SK-N-SH (cell line): Measurements from ENCODE around the gene MED22. TPM values are rescaled to one million over a fixed set of nuclear protein-coding genes. Genes with fewer than 3 reads are reported as not detected.

Experiments used
- CTCF ChIA-PET: fragments of 300-600, 350-600 bp; formaldehyde crosslinking; extraction: SDS; loops from one replicate; lab custom pipeline; 2021; lab: Yijun Ruan, JAX
- POLR2A ChIA-PET: fragments of 350-600 bp; sonication (Branson Sonifier 250); formaldehyde crosslinking; extraction: SDS; loops from one replicate; lab custom pipeline; 2020; ENCODE audit warnings: antibody characterized with exemption, inconsistent platforms; lab: Yijun Ruan, JAX
- DNase-seq: peaks from one replicate; pipeline ENCODE4 v3.0.0; 2012
- H2AFZ ChIP-seq: fragments of 200-600 bp; sonication (generic); 2 replicates; pipeline ENCODE4 v1.8.1; 2016; ENCODE audit warnings: antibody characterized with exemption, mild to moderate bottlenecking, low read depth
- H3F3A ChIP-seq: fragments of 200-600 bp; sonication (generic); replicated peaks from 2 replicates; pipeline ENCODE3; 2016; ENCODE audit warnings: antibody characterized with exemption, mild to moderate bottlenecking; ENCODE audit not compliant: insufficient read depth
- H3K27ac ChIP-seq, 2 experiments: fragments of 200-500 bp in 1 of 2; fragments of 200-600 bp in 1 of 2; sonication (Bioruptor generic) in 1 of 2; sonication (generic), shearing (Covaris generic) in 1 of 2; 2 replicates each; pipeline versions ENCODE4 v1.5.1 to v1.6.1; 2014 to 2016; ENCODE audit warnings: low read depth in 2 of 2, inconsistent platforms in 1 of 2, low read length in 1 of 2, mild to moderate bottlenecking in 1 of 2, mixed read lengths in 1 of 2
- H3K27me3 ChIP-seq: fragments of 200-600 bp; sonication (generic), shearing (Covaris generic); 2 replicates; pipeline ENCODE4 v1.6.1; 2016; ENCODE audit warnings: mixed run types; ENCODE audit not compliant: insufficient read depth
- H3K36me3 ChIP-seq, 2 experiments: fragments of 200-500 bp in 1 of 2; fragments of 200-600 bp in 1 of 2; sonication (Bioruptor generic) in 1 of 2; sonication (generic) in 1 of 2; replicated peaks in 1 of 2; 2 replicates each; pipeline versions ENCODE3 to v1.5.1; 2014 to 2016; ENCODE audit warnings: low read length in 1 of 2, mild to moderate bottlenecking in 1 of 2; ENCODE audit not compliant: insufficient read depth in 2 of 2, control insufficient read depth in 1 of 2
- H3K4me1 ChIP-seq, 2 experiments: fragments of 200-500 bp in 1 of 2; fragments of 200-600 bp in 1 of 2; sonication (Bioruptor generic) in 1 of 2; sonication (generic), shearing (Covaris generic) in 1 of 2; 2 replicates each; pipeline versions ENCODE4 v1.5.1 to v1.6.1; 2014 to 2016; ENCODE audit warnings: low read depth in 1 of 2, low read length in 1 of 2, mixed run types in 1 of 2; ENCODE audit not compliant: insufficient read depth in 2 of 2, control insufficient read depth in 1 of 2
- H3K4me2 ChIP-seq: fragments of 200-600 bp; sonication (generic), shearing (Covaris generic); 2 replicates; pipeline ENCODE4 v1.6.1; 2017; ENCODE audit warnings: mixed run types
- H3K4me3 ChIP-seq, 2 experiments: fragments of 200-500 bp in 1 of 2; fragments of 200-600 bp in 1 of 2; sonication (Bioruptor generic) in 1 of 2; sonication (generic), shearing (Covaris generic) in 1 of 2; 2 replicates each; pipeline versions ENCODE4 v1.5.1 to v1.8.1; 2014 to 2016; ENCODE audit warnings: low read depth in 2 of 2, inconsistent platforms in 1 of 2, low read length in 1 of 2, mild to moderate bottlenecking in 1 of 2, mixed read lengths in 1 of 2, moderate library complexity in 1 of 2
- H3K79me2 ChIP-seq: fragments of 200-600 bp; sonication (generic); 2 replicates; pipeline ENCODE4 v1.8.1; 2017; ENCODE audit warnings: mild to moderate bottlenecking; ENCODE audit not compliant: insufficient read depth
- H3K9ac ChIP-seq: fragments of 200-600 bp; sonication (generic); 2 replicates; pipeline ENCODE4 v1.6.1; 2017; ENCODE audit warnings: mixed run types
- H3K9me2 ChIP-seq: fragments of 200-600 bp; sonication (generic); 2 replicates; pipeline ENCODE4 v1.6.1; 2017; ENCODE audit warnings: mixed run types
- H3K9me3 ChIP-seq: fragments of 200-600 bp; sonication (generic); 2 replicates; pipeline ENCODE4 v1.6.1; 2017; ENCODE audit warnings: mixed run types, mild to moderate bottlenecking, moderate library complexity
- H4K20me1 ChIP-seq: fragments of 200-600 bp; sonication (generic); 2 replicates; pipeline ENCODE4 v1.6.1; 2017; ENCODE audit warnings: mild to moderate bottlenecking, mixed run types; ENCODE audit not compliant: insufficient read depth
- CTCF ChIP-seq: fragments of 200-600 bp; sonication (generic); IDR thresholded peaks from 2 replicates; pipeline ENCODE4 v1.6.1; 2017; ENCODE audit warnings: antibody characterized with exemption, mild to moderate bottlenecking, moderate library complexity
- EP300 ChIP-seq, 2 experiments: IDR thresholded peaks; 2 replicates each; pipeline versions ENCODE4 v1.4.0 to v1.6.1; 2012; ENCODE audit warnings: borderline replicate concordance in 1 of 2, low read depth in 1 of 2, low read length in 1 of 2
- EZH2phosphoT487 ChIP-seq: fragments of 200-600 bp; sonication (generic); IDR thresholded peaks from 2 replicates; pipeline ENCODE4 v1.6.1; 2017; ENCODE audit warnings: low read depth, mixed run types, mild to moderate bottlenecking, antibody characterized with exemption, moderate library complexity, borderline replicate concordance
- FOXJ3 ChIP-seq: sonication (generic); formaldehyde crosslinking; IDR thresholded peaks from 2 replicates; pipeline ENCODE4 v1.5.1; 2020; ENCODE audit warnings: mild to moderate bottlenecking, missing genetic modification reagents
- FOXM1 ChIP-seq: IDR thresholded peaks from 2 replicates; pipeline ENCODE4 v1.4.0; 2012; ENCODE audit warnings: low read depth, mild to moderate bottlenecking
- IRF3 ChIP-seq: fragments of 150-350 bp; IDR thresholded peaks from 2 replicates; pipeline ENCODE4 v1.6.1; 2016; ENCODE audit warnings: mild to moderate bottlenecking, low read depth, low read length
- JUND ChIP-seq: IDR thresholded peaks from 2 replicates; pipeline ENCODE4 v1.4.0; 2012
- MAX ChIP-seq: IDR thresholded peaks from 2 replicates; pipeline ENCODE4 v1.4.0; 2012; ENCODE audit warnings: low read depth
- MEF2A ChIP-seq: IDR thresholded peaks from 2 replicates; pipeline ENCODE4 v1.4.0; 2012; ENCODE audit warnings: low read depth, borderline replicate concordance
- NFIC ChIP-seq: IDR thresholded peaks from 2 replicates; pipeline ENCODE4 v1.4.0; 2012; ENCODE audit warnings: borderline replicate concordance
- NRF1 ChIP-seq: IDR thresholded peaks from 2 replicates; pipeline ENCODE4 v1.6.1; 2012; ENCODE audit warnings: low read depth, mild to moderate bottlenecking, low read length
- PBX3 ChIP-seq: IDR thresholded peaks from 2 replicates; pipeline ENCODE4; 2012
- RFX5 ChIP-seq: IDR thresholded peaks from 2 replicates; pipeline ENCODE4 v1.6.1; 2012; ENCODE audit warnings: mild to moderate bottlenecking, improper control_type of control experiment, low read length
- RXRA ChIP-seq: IDR thresholded peaks from 2 replicates; pipeline ENCODE4 v1.4.0; 2012; ENCODE audit warnings: low read depth, mild to moderate bottlenecking, borderline replicate concordance
- SIN3A ChIP-seq: IDR thresholded peaks from 2 replicates; pipeline ENCODE4 v1.6.1; 2012; ENCODE audit warnings: low read depth, mild to moderate bottlenecking, low read length, moderate library complexity, borderline replicate concordance
- TAF1 ChIP-seq: IDR thresholded peaks from 2 replicates; pipeline ENCODE4 v1.6.1; 2012; ENCODE audit warnings: low read depth, mild to moderate bottlenecking, low read length, moderate library complexity, borderline replicate concordance
- USF1 ChIP-seq: IDR thresholded peaks from 2 replicates; pipeline ENCODE4 v1.4.0; 2012; ENCODE audit warnings: low read depth, borderline replicate concordance
- YY1 ChIP-seq: IDR thresholded peaks from 2 replicates; pipeline ENCODE4 v1.4.0; 2012; ENCODE audit warnings: low read depth, mild to moderate bottlenecking
- ZBTB33 ChIP-seq: IDR thresholded peaks from 2 replicates; pipeline ENCODE4 v1.4.0; 2012; ENCODE audit warnings: low read depth, borderline replicate concordance
- WGBS: methylation state at CpG from one replicate; pipeline ENCODE4 v1.1.6; 2017; ENCODE audit warnings: low lambda C conversion rate; 5-methylcytosine and 5-hydroxymethylcytosine counted together
- polyA plus RNA-seq, 3 experiments: library from polyadenylated mRNA; depleted of rRNA; stranded (reverse); fragments of >200 nt; gene quantifications; 2 replicates each; pipeline ENCODE4 v1.2.3, GENCODE V29; 2012

The MED22 gene
- polyA plus RNA-seq, 1 of the 3 experiments (the other 2 are of a cell fraction) = 27.9 TPM

- no peak for TF ChIP-seq JUND
- TF ChIP-seq FOXM1 = no peak
- no peak for TF ChIP-seq YY1
- no peak for TF ChIP-seq EP300 (IDR thresholded peaks at IDR 0.05; ENCODE audit: borderline replicate concordance in 1 of 2, low read depth in 1 of 2, low read length in 1 of 2)
- no peak for TF ChIP-seq EZH2phosphoT487
- TF ChIP-seq MEF2A = no peak
- no peak for TF ChIP-seq RXRA
- TF ChIP-seq CTCF = no peak
- TF ChIP-seq SIN3A = no peak
- TF ChIP-seq MAX = no peak
- no peak for TF ChIP-seq TAF1
- TF ChIP-seq NFIC = no peak
These were observed 19.8 kb upstream of the MED22 start (continued) for GRCh38 chr9:133367778-133368177.

- Histone ChIP-seq H3K9me3 (no peaks in the 10 kb centered on the region), H2AFZ (no peak overlapping the region), H3F3A (peaks cover 14% of the 10 kb centered on the region), H3K27me3 (no peaks in the 10 kb centered on the region), H3K27ac (no peak overlapping the region; a peak in 1 of 4 replicates), H3K4me2 (no peak overlapping the region), H3K9ac (no peak overlapping the region), H3K4me3 (no peak overlapping the region), H3K9me2 (no peaks in the 10 kb centered on the region), H3K79me2 (peaks cover 96% of the 10 kb centered on the region), H3K4me1 (peaks cover 0 to 33% of the 10 kb centered on the region in 2 experiments; a peak in 2 of 4 replicates), H3K36me3 (peaks cover 37 to 80% of the 10 kb centered on the region in 2 experiments), H4K20me1 (peaks cover 84% of the 10 kb centered on the region)
- CTCF ChIA-PET = interaction anchor here (1.3 to 2.7 kb wide), 4 partner anchors 8 to 119 kb away, joined by 3 to 7 read pairs (median 6); partner anchors contain the start of genes SURF1 and SURF2
- WGBS = 98% methylated on average over 17 of the region's 22 CpGs
- DNase-seq = no peak
- POLR2A ChIA-PET = interaction anchor here (1.0 kb wide), 1 partner anchor 19 kb away, joined by 4 read pairs; the partner anchor contains the start of genes MED22 and RPL7A
- TF ChIP-seq FOXM1 = no peak
- TF ChIP-seq RFX5 = no peak
- no peak for TF ChIP-seq JUND
- no peak for TF ChIP-seq NRF1
- no peak for TF ChIP-seq ZBTB33
- no peak for TF ChIP-seq USF1
- TF ChIP-seq NFIC = no peak
- no peak for TF ChIP-seq IRF3
- no peak for TF ChIP-seq FOXJ3 (CRISPR knock-in tag)
- no peak for TF ChIP-seq PBX3
- TF ChIP-seq MAX = no peak
These were observed 19.3 kb upstream of the MED22 start for GRCh38 chr9:133367221-133367620.
